ENCODE data around the gene CLEC2B. TPM values are rescaled to one million over a fixed set of nuclear protein-coding genes. Genes with fewer than 3 reads are reported as not detected.

Gene CLEC2B
- total RNA-seq (15.7 and 26.2 TPM in 2 replicates), polyA plus RNA-seq (9.3 and 9.7 TPM in 2 replicates), polyA minus RNA-seq (ENCODE audit: low replicate concordance) (1.5 TPM in 1 of 2 replicates, not detected in the other)
- 11.3 and 13.4 TPM in 2 replicates for polyA plus RNA-seq (2012)

- H3K4me3 ChIP-seq (replicated peaks in 1 of 4; ENCODE audit: control extremely low read depth in 1 of 4, insufficient read depth in 1 of 4, low read depth in 3 of 4, low read length in 4 of 4): peak within 1 kb of the TSS; percentile 41 to 91 (median 50)
- H3K9ac ChIP-seq (ENCODE audit: insufficient read depth, low read length): peak within 1 kb of the TSS; percentile 29
- peak; percentile 78 to 90 for DNase-seq (ENCODE audit: low read depth in 2 of 2)
- no peaks in the 10 kb centered on the region for H3K9me3 ChIP-seq (ENCODE audit: control insufficient read depth, insufficient read depth, low read depth, low read length)
- H4K20me1 ChIP-seq (ENCODE audit: control insufficient read depth, extremely low read depth, insufficient read depth, low read length): no peaks in the 10 kb centered on the region
- H3K4me2 ChIP-seq (ENCODE audit: extremely low read depth, insufficient read depth, low read length): peak within 1 kb of the TSS; percentile 73
- no peaks in the 10 kb centered on the region for H3K4me1 ChIP-seq (ENCODE audit: control insufficient read depth, extremely low read depth, insufficient read depth, low read length)
- H2AFZ ChIP-seq (ENCODE audit: low read length): peak within 1 kb of the TSS; percentile 68
- H3K79me2 ChIP-seq (ENCODE audit: control insufficient read depth, insufficient read depth, low read length): no peaks in the 10 kb centered on the region
- no peaks in the 10 kb centered on the region for H3K27me3 ChIP-seq (ENCODE audit: control insufficient read depth, insufficient read depth, low read length)
- TF ChIP-seq CTCF (conservative IDR thresholded peaks at IDR 0.05 in 1 of 2, IDR thresholded peaks at IDR 0.05 in 1 of 2; ENCODE audit: low read depth in 1 of 2, low read length in 2 of 2): no peak
- TF ChIP-seq EZH2 (IDR thresholded peaks at IDR 0.05; ENCODE audit: low read length, missing control alignments): no peak
- H3K27ac ChIP-seq (ENCODE audit: insufficient read depth, low read length): peak within 1 kb of the TSS; percentile 72
- H3K36me3 ChIP-seq (ENCODE audit: control insufficient read depth, insufficient read depth, low read length): no peaks in the 10 kb centered on the region
Measured at GRCh38 chr12:9869307-9870161, at the start of gene CLEC2B. TSS of gene CLEC2B (minus strand) at chr12:9869354.

DNA sequence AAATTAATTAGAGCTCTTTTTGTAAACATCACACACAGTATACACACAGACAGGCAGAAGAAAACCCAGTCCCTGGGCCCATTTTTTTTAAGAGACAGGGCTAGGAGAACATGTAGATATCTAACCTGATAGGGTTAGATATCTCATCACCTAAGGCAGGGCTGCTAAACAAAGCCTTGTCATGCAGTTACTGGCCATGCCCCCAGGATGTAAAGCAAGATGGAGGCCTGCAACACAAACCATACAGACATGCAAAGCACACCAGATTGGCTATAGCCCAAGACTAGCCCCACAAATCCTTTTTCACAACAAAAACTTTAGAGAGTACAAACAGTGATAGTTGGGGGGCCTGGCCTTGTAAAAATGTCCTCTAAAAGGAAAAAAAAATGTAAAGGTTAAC lies 42.6 kb upstream of the CLEC2B start:
- Histone ChIP-seq H3K27ac (ENCODE audit: insufficient read depth, low read length) (no peak overlapping the region), H3K9ac (ENCODE audit: insufficient read depth, low read length) (no peak overlapping the region), H4K20me1 (ENCODE audit: control insufficient read depth, extremely low read depth, insufficient read depth, low read length) (no peaks in the 10 kb centered on the region), H3K27me3 (ENCODE audit: control insufficient read depth, insufficient read depth, low read length) (no peaks in the 10 kb centered on the region), H3K4me2 (ENCODE audit: extremely low read depth, insufficient read depth, low read length) (no peak overlapping the region), H3K36me3 (ENCODE audit: control insufficient read depth, insufficient read depth, low read length) (no peaks in the 10 kb centered on the region), H3K9me3 (ENCODE audit: control insufficient read depth, insufficient read depth, low read depth, low read length) (no peaks in the 10 kb centered on the region), H3K79me2 (ENCODE audit: control insufficient read depth, insufficient read depth, low read length) (no peaks in the 10 kb centered on the region), H2AFZ (ENCODE audit: low read length) (no peak overlapping the region), H3K4me3 (replicated peaks in 1 of 4; ENCODE audit: control extremely low read depth in 1 of 4, insufficient read depth in 1 of 4, low read depth in 3 of 4, low read length in 4 of 4) (no peak overlapping the region), H3K4me1 (ENCODE audit: control insufficient read depth, extremely low read depth, insufficient read depth, low read length) (no peaks in the 10 kb centered on the region)
- TF ChIP-seq EZH2 (IDR thresholded peaks at IDR 0.05; ENCODE audit: low read length, missing control alignments) (no peak), CTCF (conservative IDR thresholded peaks at IDR 0.05 in 1 of 2, IDR thresholded peaks at IDR 0.05 in 1 of 2; ENCODE audit: low read depth in 1 of 2, low read length in 2 of 2) (no peak)
- no peak for DNase-seq (ENCODE audit: low read depth in 2 of 2)

DNA sequence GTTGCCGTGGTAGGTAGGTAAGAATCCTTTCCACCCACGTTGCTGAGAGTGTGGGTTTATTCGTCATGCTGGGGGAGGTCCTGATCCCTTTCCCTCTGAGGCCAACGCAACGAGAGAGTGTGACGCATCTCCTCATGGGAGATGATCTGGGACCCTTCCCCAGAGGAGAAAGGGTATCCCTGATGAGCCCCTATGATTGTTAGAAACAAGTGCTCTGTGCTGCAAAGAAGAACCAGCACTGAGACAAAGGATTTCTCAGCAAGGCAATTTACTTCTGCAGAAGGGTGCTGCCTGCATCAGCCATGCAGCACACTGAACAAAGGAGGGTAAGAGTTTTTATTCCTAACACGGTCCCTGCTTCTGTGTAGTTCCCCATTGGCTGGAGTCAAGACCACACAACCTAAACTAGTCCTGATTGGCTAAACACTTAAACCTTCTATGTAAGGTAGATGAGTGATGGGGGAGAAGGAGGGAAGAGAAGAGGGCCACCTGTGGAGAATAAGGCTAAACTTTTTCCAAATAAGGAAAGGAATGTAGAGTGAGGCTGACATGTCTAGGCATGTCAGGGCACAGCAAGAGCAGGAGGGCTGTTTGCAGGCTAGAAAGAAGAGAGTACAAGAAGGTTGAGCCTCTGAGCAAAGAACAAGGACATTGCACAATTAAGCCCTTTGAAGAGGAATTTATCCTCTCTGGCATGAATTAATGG lies 41.7 kb upstream of the CLEC2B start:
- H2AFZ ChIP-seq (ENCODE audit: low read length): no peak overlapping the region
- no peak overlapping the region for H3K4me2 ChIP-seq (ENCODE audit: extremely low read depth, insufficient read depth, low read length)
- no peak overlapping the region for H3K9ac ChIP-seq (ENCODE audit: insufficient read depth, low read length)
- no peaks in the 10 kb centered on the region for H3K79me2 ChIP-seq (ENCODE audit: control insufficient read depth, insufficient read depth, low read length)
- no peaks in the 10 kb centered on the region for H4K20me1 ChIP-seq (ENCODE audit: control insufficient read depth, extremely low read depth, insufficient read depth, low read length)
- no peak overlapping the region for H3K4me3 ChIP-seq (replicated peaks in 1 of 4; ENCODE audit: control extremely low read depth in 1 of 4, insufficient read depth in 1 of 4, low read depth in 3 of 4, low read length in 4 of 4)
- H3K9me3 ChIP-seq (ENCODE audit: control insufficient read depth, insufficient read depth, low read depth, low read length): no peaks in the 10 kb centered on the region
- no peak overlapping the region for H3K27ac ChIP-seq (ENCODE audit: insufficient read depth, low read length)
- no peaks in the 10 kb centered on the region for H3K27me3 ChIP-seq (ENCODE audit: control insufficient read depth, insufficient read depth, low read length)
- peak in 1 of 2 donors; percentile 46 for DNase-seq (ENCODE audit: low read depth in 2 of 2)
- no peaks in the 10 kb centered on the region for H3K36me3 ChIP-seq (ENCODE audit: control insufficient read depth, insufficient read depth, low read length)
- no peaks in the 10 kb centered on the region for H3K4me1 ChIP-seq (ENCODE audit: control insufficient read depth, extremely low read depth, insufficient read depth, low read length)
- TF ChIP-seq EZH2 (IDR thresholded peaks at IDR 0.05; ENCODE audit: low read length, missing control alignments) (no peak), CTCF (conservative IDR thresholded peaks at IDR 0.05 in 1 of 2, IDR thresholded peaks at IDR 0.05 in 1 of 2; ENCODE audit: low read depth in 1 of 2, low read length in 2 of 2) (no peak)

All from fibroblast of lung (primary cell).